ENCODE measurements around the gene GRIN2A. TPM values are rescaled to one million over a fixed set of nuclear protein-coding genes. Genes with fewer than 3 reads are reported as not detected.

The GRIN2A gene
- total RNA-seq, 2 experiments from 2014 or later: not detected

GRCh38 chr16:9874219-9874618 is 308.0 kb downstream of the GRIN2A start:
- no peak for DNase-seq
- no peaks in the 10 kb centered on the region for H3K27me3 Mint-ChIP-seq
- H3K9me3 Mint-ChIP-seq: peaks cover 2% of the 10 kb centered on the region
- CTCF ChIA-PET: no interaction called here
- no peaks in the 10 kb centered on the region for H3K36me3 Mint-ChIP-seq (ENCODE audit: low read depth)
- POLR2A ChIA-PET: interaction anchor here (0.5 kb wide), 1 partner anchor 318 kb away, joined by 4 read pairs; no protein-coding TSS in a partner anchor
- H3K27ac Mint-ChIP-seq: no peak overlapping the region
- no peak overlapping the region for H3K4me3 Mint-ChIP-seq
- H3K4me1 Mint-ChIP-seq: no peaks in the 10 kb centered on the region

- Mint-ChIP-seq H3K4me1 (no peaks in the 10 kb centered on the region), H3K9me3 (peaks cover 2% of the 10 kb centered on the region), H3K4me3 (no peak overlapping the region), H3K27me3 (no peaks in the 10 kb centered on the region), H3K27ac (no peak overlapping the region), H3K36me3 (ENCODE audit: low read depth) (no peaks in the 10 kb centered on the region)
- POLR2A ChIA-PET: no interaction called here
- no peak for DNase-seq
- CTCF ChIA-PET: no interaction called here
These were observed 311.3 kb downstream of the GRIN2A start for GRCh38 chr16:9870962-9871361.

- POLR2A ChIA-PET: no interaction called here
- no peak overlapping the region for H3K27ac Mint-ChIP-seq
- DNase-seq: no peak
These were observed 312.5 kb downstream of the GRIN2A start for GRCh38 chr16:9869776-9870175.

GRCh38 chr16:9868606-9869149 is 313.6 kb downstream of the GRIN2A start:
- Mint-ChIP-seq H3K27ac (no peak overlapping the region), H3K27me3 (no peaks in the 10 kb centered on the region), H3K4me1 (no peaks in the 10 kb centered on the region), H3K4me3 (no peak overlapping the region), H3K9me3 (peaks cover 2% of the 10 kb centered on the region), H3K36me3 (ENCODE audit: low read depth) (no peaks in the 10 kb centered on the region)
- no peak for DNase-seq
- ChIA-PET POLR2A (no interaction called here), CTCF (no interaction called here)

More at GRCh38 chr16:9869776-9870175, 312.5 kb downstream of the GRIN2A start:
- no peaks in the 10 kb centered on the region for H3K36me3 Mint-ChIP-seq (ENCODE audit: low read depth)
- H3K4me1 Mint-ChIP-seq: no peaks in the 10 kb centered on the region
- CTCF ChIA-PET: interaction anchor here (0.6 kb wide), 1 partner anchor 36 kb away, joined by 4 read pairs; no protein-coding TSS in a partner anchor
- H3K9me3 Mint-ChIP-seq: peaks cover 2% of the 10 kb centered on the region
- H3K27me3 Mint-ChIP-seq: no peaks in the 10 kb centered on the region
- H3K4me3 Mint-ChIP-seq: no peak overlapping the region

- Mint-ChIP-seq H3K4me1 (no peaks in the 10 kb centered on the region), H3K36me3 (ENCODE audit: low read depth) (no peaks in the 10 kb centered on the region), H3K4me3 (no peak overlapping the region), H3K9me3 (peaks cover 2% of the 10 kb centered on the region), H3K27me3 (no peaks in the 10 kb centered on the region), H3K27ac (no peak overlapping the region)
- no peak for DNase-seq
- POLR2A ChIA-PET: no interaction called here
- CTCF ChIA-PET: no interaction called here
These were observed 315.1 kb downstream of the GRIN2A start for GRCh38 chr16:9867176-9867575.

GRCh38 chr16:9864461-9864860 is 317.8 kb downstream of the GRIN2A start:
- CTCF ChIA-PET: no interaction called here

GRCh38 chr16:9862327-9862726 is 319.9 kb downstream of the GRIN2A start:
- no peaks in the 10 kb centered on the region for H3K27me3 Mint-ChIP-seq
- H3K27ac Mint-ChIP-seq: no peak overlapping the region
- no peaks in the 10 kb centered on the region for H3K36me3 Mint-ChIP-seq (ENCODE audit: low read depth)
- ChIA-PET POLR2A (no interaction called here), CTCF (no interaction called here)
- no peaks in the 10 kb centered on the region for H3K4me1 Mint-ChIP-seq
- no peak overlapping the region for H3K4me3 Mint-ChIP-seq
- no peak for DNase-seq
- peaks cover 2% of the 10 kb centered on the region for H3K9me3 Mint-ChIP-seq

More at GRCh38 chr16:9864461-9864860, 317.8 kb downstream of the GRIN2A start:
- DNase-seq: no peak
- Mint-ChIP-seq H3K4me3 (no peak overlapping the region), H3K36me3 (ENCODE audit: low read depth) (no peaks in the 10 kb centered on the region), H3K27ac (no peak overlapping the region), H3K27me3 (no peaks in the 10 kb centered on the region), H3K4me1 (no peaks in the 10 kb centered on the region), H3K9me3 (no peaks in the 10 kb centered on the region)
- POLR2A ChIA-PET: no interaction called here

GRCh38 chr16:9860876-9861275 is 321.4 kb downstream of the GRIN2A start:
- ChIA-PET CTCF (no interaction called here), POLR2A (no interaction called here)
- no peak for DNase-seq
- Mint-ChIP-seq H3K27me3 (no peaks in the 10 kb centered on the region), H3K4me1 (no peaks in the 10 kb centered on the region), H3K4me3 (no peak overlapping the region), H3K27ac (no peak overlapping the region), H3K36me3 (ENCODE audit: low read depth) (no peaks in the 10 kb centered on the region), H3K9me3 (peaks cover 2% of the 10 kb centered on the region)

- Mint-ChIP-seq H3K4me3 (no peak overlapping the region), H3K4me1 (no peaks in the 10 kb centered on the region), H3K27me3 (no peaks in the 10 kb centered on the region), H3K9me3 (peaks cover 2% of the 10 kb centered on the region), H3K27ac (no peak overlapping the region), H3K36me3 (ENCODE audit: low read depth) (no peaks in the 10 kb centered on the region)
- POLR2A ChIA-PET: no interaction called here
- CTCF ChIA-PET: no interaction called here
- DNase-seq: no peak
These were observed 322.4 kb downstream of the GRIN2A start for GRCh38 chr16:9859701-9860327.

GRCh38 chr16:9854675-9855074 is 327.6 kb downstream of the GRIN2A start:
- Mint-ChIP-seq H3K4me1 (no peaks in the 10 kb centered on the region), H3K36me3 (ENCODE audit: low read depth) (no peaks in the 10 kb centered on the region), H3K4me3 (no peak overlapping the region), H3K27me3 (no peaks in the 10 kb centered on the region), H3K9me3 (peaks cover 2% of the 10 kb centered on the region), H3K27ac (no peak overlapping the region)
- POLR2A ChIA-PET: no interaction called here
- DNase-seq: no peak
- CTCF ChIA-PET: no interaction called here

GRCh38 chr16:9852003-9852402 is 330.2 kb downstream of the GRIN2A start:
- POLR2A ChIA-PET: no interaction called here
- Mint-ChIP-seq H3K4me3 (no peak overlapping the region), H3K36me3 (ENCODE audit: low read depth) (no peaks in the 10 kb centered on the region)

GRCh38 chr16:9850817-9851216 is 331.4 kb downstream of the GRIN2A start:
- Mint-ChIP-seq H3K4me1 (no peaks in the 10 kb centered on the region), H3K36me3 (ENCODE audit: low read depth) (no peaks in the 10 kb centered on the region)

More at GRCh38 chr16:9852003-9852402, 330.2 kb downstream of the GRIN2A start:
- no peaks in the 10 kb centered on the region for H3K4me1 Mint-ChIP-seq
- H3K27ac Mint-ChIP-seq: no peak overlapping the region
- H3K9me3 Mint-ChIP-seq: no peaks in the 10 kb centered on the region
- CTCF ChIA-PET: no interaction called here
- H3K27me3 Mint-ChIP-seq: no peaks in the 10 kb centered on the region
- DNase-seq: no peak

GRCh38 chr16:9849697-9850245 is 332.5 kb downstream of the GRIN2A start:
- H3K9me3 Mint-ChIP-seq: no peaks in the 10 kb centered on the region
- POLR2A ChIA-PET: no interaction called here
- no peak overlapping the region for H3K4me3 Mint-ChIP-seq
- H3K27me3 Mint-ChIP-seq: no peaks in the 10 kb centered on the region
- DNase-seq: no peak
- CTCF ChIA-PET: no interaction called here
- no peaks in the 10 kb centered on the region for H3K36me3 Mint-ChIP-seq (ENCODE audit: low read depth)
- H3K4me1 Mint-ChIP-seq: no peaks in the 10 kb centered on the region
- H3K27ac Mint-ChIP-seq: no peak overlapping the region

More at GRCh38 chr16:9850817-9851216, 331.4 kb downstream of the GRIN2A start:
- no peak overlapping the region for H3K4me3 Mint-ChIP-seq
- no peaks in the 10 kb centered on the region for H3K9me3 Mint-ChIP-seq
- CTCF ChIA-PET: no interaction called here
- no peaks in the 10 kb centered on the region for H3K27me3 Mint-ChIP-seq
- H3K27ac Mint-ChIP-seq: no peak overlapping the region
- POLR2A ChIA-PET: no interaction called here
- DNase-seq: no peak

- no peaks in the 10 kb centered on the region for H3K27me3 Mint-ChIP-seq
- H3K27ac Mint-ChIP-seq: no peak overlapping the region
- no peaks in the 10 kb centered on the region for H3K4me1 Mint-ChIP-seq
- H3K9me3 Mint-ChIP-seq: no peaks in the 10 kb centered on the region
- POLR2A ChIA-PET: no interaction called here
- H3K36me3 Mint-ChIP-seq (ENCODE audit: low read depth): no peaks in the 10 kb centered on the region
- no peak overlapping the region for H3K4me3 Mint-ChIP-seq
- no peak for DNase-seq
- CTCF ChIA-PET: no interaction called here
These were observed 335.1 kb downstream of the GRIN2A start for GRCh38 chr16:9847146-9847545.

All from activated CD4-positive, alpha-beta T cell treated with anti-CD3 and anti-CD28 coated beads, Interleukin-2, amount 10 ng/mL, durations not matched to agents 7 days and 5 days (primary cell).